PC-3 (cell line): Measurements from ENCODE around the gene UNC5C.

ENCODE experiments used
- CTCF ChIP-seq: fragments of 300-600 bp; sonication (generic); conservative IDR thresholded peaks from 2 replicates; pipeline ENCODE4 v1.5.1; 2017; ENCODE audit warnings: antibody characterized with exemption, low read depth, mild to moderate bottlenecking, low read length
- EZH2 ChIP-seq: fragments of 300-600 bp; sonication (generic); IDR thresholded peaks from one replicate; pipeline ENCODE4 v1.6.1; 2017; ENCODE audit warnings: antibody characterized with exemption, mild to moderate bottlenecking, low read length; ENCODE audit not compliant: unreplicated experiment
- EZH2phosphoT487 ChIP-seq: fragments of 300-600 bp; sonication (generic); IDR thresholded peaks from 2 replicates; pipeline ENCODE4 v1.6.1; 2018; ENCODE audit warnings: mild to moderate bottlenecking, antibody characterized with exemption, low read length, borderline replicate concordance

DNA sequence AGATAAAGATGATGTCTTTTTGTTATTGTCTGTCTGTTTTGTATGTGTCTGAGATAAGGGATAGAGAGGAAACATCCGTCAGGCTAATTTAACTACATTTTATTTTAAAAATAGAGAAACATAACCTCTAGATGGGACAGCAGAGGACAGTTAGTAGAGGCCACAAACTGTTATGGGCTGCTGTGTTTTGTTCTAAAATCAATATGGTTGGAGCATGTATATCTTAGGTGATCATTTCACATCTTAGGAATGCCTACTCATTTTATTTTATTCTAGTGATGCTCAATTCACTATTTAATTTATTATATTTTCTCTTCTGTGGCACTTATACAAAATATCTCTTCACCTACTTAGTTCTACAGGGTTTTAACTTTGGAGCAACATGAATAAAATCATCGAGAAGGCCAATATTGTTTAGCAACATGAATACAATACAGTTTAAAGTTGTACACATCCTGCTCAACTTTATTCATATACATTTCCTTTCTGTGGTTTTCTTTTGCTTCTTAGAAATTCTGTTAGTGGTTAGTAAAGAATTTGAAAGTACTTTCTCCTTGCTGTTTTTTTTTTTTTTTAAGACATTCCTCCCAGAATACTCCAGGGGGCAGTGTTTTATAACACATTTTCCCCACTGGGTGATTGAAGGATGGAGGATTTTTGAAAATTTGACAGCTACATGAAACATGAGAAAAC is 392.9 kb downstream of the UNC5C start:
- TF ChIP-seq EZH2 (no peak), CTCF (peak; percentile 75), EZH2phosphoT487 (no peak)
